GM12878 (cell line): ENCODE results near the gene TMBIM6. TPM values are rescaled to one million over a fixed set of nuclear protein-coding genes. Genes with fewer than 3 reads are reported as not detected.
A peak's percentile ranks its signal among the peaks of the same experiment; 100 is the strongest.

Experiments used
- BRCA1 ChIP-seq: IDR thresholded peaks from 2 replicates; pipeline ENCODE4 v1.6.1; 2011; ENCODE audit warnings: low read depth, low read length, improper control_type of control experiment
- CHD2 ChIP-seq: IDR thresholded peaks from 2 replicates; pipeline ENCODE4 v1.6.1; 2011; ENCODE audit warnings: low read depth, low read length, improper control_type of control experiment, borderline replicate concordance
- EGR1 ChIP-seq, 2 experiments: IDR thresholded peaks; 1 replicate in 1 of 2; 2 replicates in 1 of 2; pipeline ENCODE4 v1.6.1; 2011 to 2012; ENCODE audit warnings: low read depth in 2 of 2, low read length in 2 of 2, borderline replicate concordance in 1 of 2, mild to moderate bottlenecking in 1 of 2, moderate library complexity in 1 of 2
- FOXM1 ChIP-seq: IDR thresholded peaks from 2 replicates; pipeline ENCODE4 v1.6.1; 2012; ENCODE audit warnings: low read depth, mild to moderate bottlenecking, inconsistent platforms, low read length, moderate library complexity
- HDAC6 ChIP-seq: fragments of 200-600 bp; sonication (generic); IDR thresholded peaks from one replicate; pipeline ENCODE4 v1.8.0; 2017; ENCODE audit warnings: antibody characterized with exemption; ENCODE audit not compliant: unreplicated experiment
- LARP7 ChIP-seq: fragments of 450-650 bp; IDR thresholded peaks from 2 replicates; pipeline ENCODE4 v1.6.1; 2017; ENCODE audit warnings: mild to moderate bottlenecking
- MEF2A ChIP-seq: IDR thresholded peaks from 2 replicates; pipeline ENCODE4 v1.6.1; 2011; ENCODE audit warnings: low read depth, mild to moderate bottlenecking, low read length, moderate library complexity; ENCODE audit not compliant: insufficient read depth
- NFIC ChIP-seq: IDR thresholded peaks from 2 replicates; pipeline ENCODE4 v1.6.1; 2012; ENCODE audit warnings: low read depth, mild to moderate bottlenecking, inconsistent platforms, low read length, moderate library complexity
- NFXL1 ChIP-seq: fragments of 450-650 bp; IDR thresholded peaks from 2 replicates; pipeline ENCODE4 v1.6.1; 2017; ENCODE audit warnings: antibody characterized with exemption, mild to moderate bottlenecking, borderline replicate concordance
- NR2C1 ChIP-seq: fragments of 450-650 bp; IDR thresholded peaks from 2 replicates; pipeline ENCODE4 v1.6.1; 2017; ENCODE audit warnings: antibody characterized with exemption, mild to moderate bottlenecking, moderate library complexity
- POLR2AphosphoS2 ChIP-seq: IDR thresholded peaks from 2 replicates; pipeline ENCODE4 v1.6.1; 2011; ENCODE audit warnings: low read depth, mild to moderate bottlenecking, low read length, improper control_type of control experiment, moderate library complexity
- RBBP5 ChIP-seq: fragments of 200-600 bp; sonication (generic); conservative IDR thresholded peaks from 2 replicates; pipeline ENCODE4 v1.6.1; 2016
- RFX5 ChIP-seq: IDR thresholded peaks from 2 replicates; pipeline ENCODE4 v1.6.1; 2011; ENCODE audit warnings: low read depth, low read length, improper control_type of control experiment
- SP1 ChIP-seq: IDR thresholded peaks from one replicate; pipeline ENCODE4 v1.6.1; 2011; ENCODE audit warnings: low read depth, low read length
- STAT1 ChIP-seq: fragments of 450-650 bp; conservative IDR thresholded peaks from 2 replicates; pipeline ENCODE4 v1.6.1; 2014; ENCODE audit warnings: antibody characterized with exemption, mild to moderate bottlenecking
- SUZ12 ChIP-seq: fragments of 200-600 bp; sonication (generic); IDR thresholded peaks from one replicate; pipeline ENCODE4 v1.6.1; 2018; ENCODE audit warnings: antibody characterized with exemption, mild to moderate bottlenecking; ENCODE audit not compliant: unreplicated experiment
- TBL1XR1 ChIP-seq: IDR thresholded peaks from 2 replicates; pipeline ENCODE4 v1.6.1; 2012; ENCODE audit warnings: low read depth, low read length, improper control_type of control experiment
- TCF3 ChIP-seq: IDR thresholded peaks from 2 replicates; pipeline ENCODE4 v1.6.1; 2012; ENCODE audit warnings: low read depth, mild to moderate bottlenecking, low read length, borderline replicate concordance; ENCODE audit not compliant: insufficient read depth
- TCF7 ChIP-seq: IDR thresholded peaks from 2 replicates; pipeline ENCODE4 v1.6.1; 2014; ENCODE audit warnings: antibody characterized with exemption, borderline replicate concordance
- WRNIP1 ChIP-seq: IDR thresholded peaks from 2 replicates; pipeline ENCODE4 v1.6.1; 2011; ENCODE audit warnings: low read depth, low read length, improper control_type of control experiment, borderline replicate concordance
- ZNF207 ChIP-seq: fragments of 450-650 bp; IDR thresholded peaks from 2 replicates; pipeline ENCODE4 v1.6.1; 2014; ENCODE audit warnings: antibody characterized with exemption, mild to moderate bottlenecking, borderline replicate concordance
- ZNF217 ChIP-seq: fragments of 450-650 bp; IDR thresholded peaks from 2 replicates; pipeline ENCODE4 v1.6.1; 2017; ENCODE audit warnings: antibody characterized with exemption, mild to moderate bottlenecking
- ZNF24 ChIP-seq: fragments of 450-650 bp; IDR thresholded peaks from 2 replicates; pipeline ENCODE4 v1.6.1; 2017; ENCODE audit warnings: antibody characterized with exemption, mild to moderate bottlenecking
- polyA plus RNA-seq, 11 experiments: library from polyadenylated mRNA; depleted of rRNA in 4 of 11; unstranded in 6 of 11; stranded (reverse) in 5 of 11; fragments of >200 nt; fragmentation: Nextera tagmentation in 4 of 11; fragmentation: Illumina TruSeq in 1 of 11; extraction: Ambion mirVana in 4 of 11; extraction: Trizol in 1 of 11; gene quantifications; 1 replicate in 1 of 11; 2 replicates in 10 of 11; pipeline versions ENCODE4 v1.2.1 to v1.2.3, GENCODE V29; 2011 to 2016; ENCODE audit warnings: inconsistent platforms in 2 of 11, missing spikeins in 2 of 11, low read depth in 1 of 11
- total RNA-seq, 4 experiments: library from RNA; depleted of rRNA in 3 of 4; stranded (reverse); fragments of >200 nt in 3 of 4; fragmentation: Illumina TruSeq in 1 of 4; extraction: Trizol in 1 of 4; gene quantifications; 2 replicates each; pipeline versions ENCODE4 v1.2.1 to v1.2.3, GENCODE V29; 2013 to 2021
- TF ChIP-seq, protein P1 (sequence below): fragments of 450-650 bp; IDR thresholded peaks from 2 replicates; pipeline ENCODE4 v1.6.1; 2018; ENCODE audit warnings: borderline replicate concordance, mild to moderate bottlenecking; ENCODE audit not compliant: partially characterized antibody
- TF ChIP-seq, protein P2 (sequence below): fragments of 450-650 bp; IDR thresholded peaks from 2 replicates; pipeline ENCODE4 v1.6.1; 2014; ENCODE audit warnings: mild to moderate bottlenecking
- TF ChIP-seq, protein P3 (sequence below): IDR thresholded peaks from 2 replicates; pipeline ENCODE4 v1.6.1; 2011; ENCODE audit warnings: low read depth, low read length, improper control_type of control experiment, borderline replicate concordance
- TF ChIP-seq, protein P4 (sequence below): IDR thresholded peaks from 2 replicates; pipeline ENCODE4 v1.6.1; 2012; ENCODE audit warnings: low read depth, low read length, improper control_type of control experiment

Gene TMBIM6
- total and polyA plus RNA-seq, 10 of the 15 experiments (the other 5 are each of a cell fraction or from before 2014, with no cell fraction given) = 224 to 1,192 (median 379) TPM

DNA sequence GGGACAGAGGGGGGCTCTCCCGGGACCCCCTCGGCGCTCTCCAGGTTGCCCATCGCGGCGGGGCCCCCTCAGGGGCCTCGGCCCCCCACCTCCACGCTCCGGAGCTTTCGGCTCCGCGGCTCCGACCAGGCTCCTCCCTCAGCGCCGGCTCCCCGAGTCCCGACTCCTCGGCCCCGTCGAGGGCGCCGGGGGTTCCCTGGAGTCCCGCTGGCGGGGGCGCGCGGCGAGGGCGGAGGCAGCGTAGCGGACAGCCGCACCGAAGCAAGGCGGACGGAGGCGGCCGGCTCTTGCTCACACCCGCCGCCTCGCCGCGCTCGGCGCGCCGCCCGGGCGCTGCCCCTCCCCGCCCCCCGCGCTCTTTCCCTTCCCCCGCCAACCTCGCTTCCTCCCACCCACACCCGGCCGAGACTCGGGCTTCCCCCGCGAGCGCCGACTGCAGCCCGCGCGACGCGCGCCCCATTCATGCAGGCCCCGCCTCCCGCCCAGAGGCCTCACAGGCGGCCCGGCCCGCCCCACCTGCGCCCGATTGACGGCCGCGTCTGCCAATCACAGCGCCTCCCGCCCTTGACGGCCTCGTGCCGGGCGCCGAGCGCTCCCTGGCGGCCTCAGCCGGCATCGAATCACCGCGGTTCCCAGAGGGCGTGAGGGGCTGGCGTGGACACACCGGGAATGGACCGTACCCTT is 34.1 kb upstream of the TMBIM6 start, which contains the start of gene FMNL3 (continued):
- TF ChIP-seq, protein P1, sequence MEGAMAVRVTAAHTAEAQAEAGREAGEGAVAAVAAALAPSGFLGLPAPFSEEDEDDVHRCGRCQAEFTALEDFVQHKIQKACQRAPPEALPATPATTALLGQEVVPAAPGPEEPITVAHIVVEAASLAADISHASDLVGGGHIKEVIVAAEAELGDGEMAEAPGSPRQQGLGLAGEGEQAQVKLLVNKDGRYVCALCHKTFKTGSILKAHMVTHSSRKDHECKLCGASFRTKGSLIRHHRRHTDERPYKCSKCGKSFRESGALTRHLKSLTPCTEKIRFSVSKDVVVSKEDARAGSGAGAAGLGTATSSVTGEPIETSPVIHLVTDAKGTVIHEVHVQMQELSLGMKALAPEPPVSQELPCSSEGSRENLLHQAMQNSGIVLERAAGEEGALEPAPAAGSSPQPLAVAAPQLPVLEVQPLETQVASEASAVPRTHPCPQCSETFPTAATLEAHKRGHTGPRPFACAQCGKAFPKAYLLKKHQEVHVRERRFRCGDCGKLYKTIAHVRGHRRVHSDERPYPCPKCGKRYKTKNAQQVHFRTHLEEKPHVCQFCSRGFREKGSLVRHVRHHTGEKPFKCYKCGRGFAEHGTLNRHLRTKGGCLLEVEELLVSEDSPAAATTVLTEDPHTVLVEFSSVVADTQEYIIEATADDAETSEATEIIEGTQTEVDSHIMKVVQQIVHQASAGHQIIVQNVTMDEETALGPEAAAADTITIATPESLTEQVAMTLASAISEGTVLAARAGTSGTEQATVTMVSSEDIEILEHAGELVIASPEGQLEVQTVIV = no peak
- 0 out of 2 replicates have a peak, but pooled peaks have one; percentile 22 for TF ChIP-seq ZNF24
- TF ChIP-seq POLR2AphosphoS2 = no peak
- peak; percentile 81; the same call in 1 of the 2 replicates for TF ChIP-seq FOXM1
- TF ChIP-seq TBL1XR1 = peak; percentile 74; the same call in 1 of the 2 replicates
- TF ChIP-seq ZNF217 = 0 out of 2 replicates have a peak, but pooled peaks have one; percentile 20
- TF ChIP-seq LARP7 = peak; percentile 85
- no peak for TF ChIP-seq NFXL1
- TF ChIP-seq, protein P2, sequence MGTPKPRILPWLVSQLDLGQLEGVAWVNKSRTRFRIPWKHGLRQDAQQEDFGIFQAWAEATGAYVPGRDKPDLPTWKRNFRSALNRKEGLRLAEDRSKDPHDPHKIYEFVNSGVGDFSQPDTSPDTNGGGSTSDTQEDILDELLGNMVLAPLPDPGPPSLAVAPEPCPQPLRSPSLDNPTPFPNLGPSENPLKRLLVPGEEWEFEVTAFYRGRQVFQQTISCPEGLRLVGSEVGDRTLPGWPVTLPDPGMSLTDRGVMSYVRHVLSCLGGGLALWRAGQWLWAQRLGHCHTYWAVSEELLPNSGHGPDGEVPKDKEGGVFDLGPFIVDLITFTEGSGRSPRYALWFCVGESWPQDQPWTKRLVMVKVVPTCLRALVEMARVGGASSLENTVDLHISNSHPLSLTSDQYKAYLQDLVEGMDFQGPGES = peak; percentile 84
- TF ChIP-seq CHD2 = peak; percentile 90
- TF ChIP-seq SP1 = peak; percentile 94
- peak; percentile 64; the same call in 1 of the 2 replicates for TF ChIP-seq MEF2A
- no peak for TF ChIP-seq NFIC
- TF ChIP-seq WRNIP1 = 0 out of 2 replicates have a peak, but pooled peaks have one; percentile 45
- TF ChIP-seq, protein P3, sequence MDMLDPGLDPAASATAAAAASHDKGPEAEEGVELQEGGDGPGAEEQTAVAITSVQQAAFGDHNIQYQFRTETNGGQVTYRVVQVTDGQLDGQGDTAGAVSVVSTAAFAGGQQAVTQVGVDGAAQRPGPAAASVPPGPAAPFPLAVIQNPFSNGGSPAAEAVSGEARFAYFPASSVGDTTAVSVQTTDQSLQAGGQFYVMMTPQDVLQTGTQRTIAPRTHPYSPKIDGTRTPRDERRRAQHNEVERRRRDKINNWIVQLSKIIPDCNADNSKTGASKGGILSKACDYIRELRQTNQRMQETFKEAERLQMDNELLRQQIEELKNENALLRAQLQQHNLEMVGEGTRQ = no peak
- no peak for TF ChIP-seq SUZ12
- TF ChIP-seq RFX5 = no peak
- TF ChIP-seq EGR1 (IDR thresholded peaks at IDR 0.05; ENCODE audit: borderline replicate concordance in 1 of 2, low read depth in 2 of 2, low read length in 2 of 2) = peak in 1 of 2 experiments; percentile 94; a peak in 2 of 3 replicates
- TF ChIP-seq BRCA1 = no peak
- TF ChIP-seq HDAC6 = no peak
- no peak for TF ChIP-seq NR2C1
- TF ChIP-seq STAT1 = no peak
- no peak for TF ChIP-seq TCF3
- TF ChIP-seq, protein P4, sequence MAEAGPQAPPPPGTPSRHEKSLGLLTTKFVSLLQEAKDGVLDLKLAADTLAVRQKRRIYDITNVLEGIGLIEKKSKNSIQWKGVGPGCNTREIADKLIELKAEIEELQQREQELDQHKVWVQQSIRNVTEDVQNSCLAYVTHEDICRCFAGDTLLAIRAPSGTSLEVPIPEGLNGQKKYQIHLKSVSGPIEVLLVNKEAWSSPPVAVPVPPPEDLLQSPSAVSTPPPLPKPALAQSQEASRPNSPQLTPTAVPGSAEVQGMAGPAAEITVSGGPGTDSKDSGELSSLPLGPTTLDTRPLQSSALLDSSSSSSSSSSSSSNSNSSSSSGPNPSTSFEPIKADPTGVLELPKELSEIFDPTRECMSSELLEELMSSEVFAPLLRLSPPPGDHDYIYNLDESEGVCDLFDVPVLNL = peak; percentile 52; the same call in 1 of the 2 replicates
- no peak for TF ChIP-seq ZNF207
- no peak for TF ChIP-seq TCF7
- no peak for TF ChIP-seq RBBP5
